ENCODE data around the gene CYCS. TPM values are rescaled to one million over a fixed set of nuclear protein-coding genes. Genes with fewer than 3 reads are reported as not detected.

The CYCS gene
- total RNA-seq, 1 experiment from 2014 or later: 224 TPM

- TF ChIP-seq REST (IDR thresholded peaks at IDR 0.05; ENCODE audit: low read depth) (no peak), FOSL1 (IDR thresholded peaks at IDR 0.05; ENCODE audit: low read depth) (no peak)
Measured at GRCh38 chr7:25143763-25144162, 18.7 kb upstream of the CYCS start (continued).

- no TSS peak for BruUV-seq (replicated peaks)
- Histone ChIP-seq H3K27me3 (ENCODE audit: insufficient read depth, low read length) (no peaks in the 10 kb centered on the region), H3K4me1 (ENCODE audit: control insufficient read depth in 1 of 2, insufficient read depth in 2 of 2, low read length in 2 of 2) (no peaks in the 10 kb centered on the region), H3K36me3 (ENCODE audit: control insufficient read depth in 1 of 2, insufficient read depth in 2 of 2, low read length in 2 of 2) (no peaks in the 10 kb centered on the region), H3K9me2 (ENCODE audit: insufficient read depth) (no peaks in the 10 kb centered on the region), H3K9ac (ENCODE audit: low read length) (no peak overlapping the region), H3K79me2 (ENCODE audit: insufficient read depth, low read length) (no peaks in the 10 kb centered on the region), H3K4me2 (ENCODE audit: low read length) (no peak overlapping the region), H3K4me3 (replicated peaks in 1 of 2; ENCODE audit: low read depth in 1 of 2, low read length in 2 of 2) (no peak overlapping the region), H3K9me3 (ENCODE audit: control insufficient read depth in 1 of 2, insufficient read depth in 1 of 2, low read depth in 1 of 2, low read length in 2 of 2) (no peaks in the 10 kb centered on the region), H2AFZ (ENCODE audit: low read depth, low read length, poor library complexity, severe bottlenecking) (no peak overlapping the region), H4K20me1 (ENCODE audit: insufficient read depth) (no peaks in the 10 kb centered on the region), H3K27ac (ENCODE audit: low read depth, low read length) (no peak overlapping the region)
- CTCF ChIA-PET: no interaction called here
- ATAC-seq: no peak
- RAD21 ChIA-PET (ENCODE audit: low non-redundant PET in 1 of 2, low total read pairs in 2 of 2, uncharacterized antibody in 2 of 2, unreplicated experiment in 2 of 2): no interaction called here
- TF ChIP-seq EZH2phosphoT487 (IDR thresholded peaks at IDR 0.05; ENCODE audit: borderline replicate concordance) (no peak), POLR2AphosphoS5 (IDR thresholded peaks at IDR 0.05; ENCODE audit: low read depth, low read length) (no peak), CTCF (IDR thresholded peaks at IDR 0.05 in 2 of 3, conservative IDR thresholded peaks at IDR 0.05 in 1 of 3; ENCODE audit: borderline replicate concordance in 1 of 3, insufficient read depth in 1 of 3, low read depth in 2 of 3, low read length in 2 of 3) (no peak), YY1 (IDR thresholded peaks at IDR 0.05; ENCODE audit: extremely low read depth, insufficient replicate concordance, low read depth, low read length) (no peak), TCF7L2 (IDR thresholded peaks at IDR 0.05; ENCODE audit: borderline replicate concordance, extremely low read depth, insufficient read depth, insufficient read length) (no peak), ZNF274 (IDR thresholded peaks at IDR 0.05; ENCODE audit: low read depth, low read length) (no peak), CEBPB (IDR thresholded peaks at IDR 0.05; ENCODE audit: low read depth) (no peak), SIN3A (IDR thresholded peaks at IDR 0.05; ENCODE audit: low read depth) (no peak), MAX (IDR thresholded peaks at IDR 0.05) (no peak)
- POLR2A ChIA-PET: interaction anchor here (2.2 kb wide), 1 partner anchor 15 kb away, joined by 9 read pairs; the partner anchor contains the start of gene CYCS
- intact Hi-C loops (cut with micrococcal nuclease): no loop called here
- no peak for DNase-seq (ENCODE audit: low read depth, low spot score)
Measured at GRCh38 chr7:25139536-25139935, 14.5 kb upstream of the CYCS start.
